ENCODE results near the gene RPUSD3.

Gene RPUSD3

GRCh38 chr3:9812870-9813483, 30.8 kb downstream of the RPUSD3 start:
- TF ChIP-seq YY1 (IDR thresholded peaks at IDR 0.05; ENCODE audit: low read depth) (no peak), ZBTB7A (IDR thresholded peaks at IDR 0.05; ENCODE audit: low read depth) (no peak), TEAD4 (IDR thresholded peaks at IDR 0.05) (no peak), MAX (IDR thresholded peaks at IDR 0.05) (no peak), NFIC (IDR thresholded peaks at IDR 0.05) (no peak), CEBPB (IDR thresholded peaks at IDR 0.05) (no peak), FOXM1 (IDR thresholded peaks at IDR 0.05; ENCODE audit: borderline replicate concordance, low read depth) (no peak), RAD21 (IDR thresholded peaks at IDR 0.05; ENCODE audit: low read depth) (no peak), TAF1 (IDR thresholded peaks at IDR 0.05; ENCODE audit: low read depth) (no peak)
- TF ChIP-seq, protein P1, sequence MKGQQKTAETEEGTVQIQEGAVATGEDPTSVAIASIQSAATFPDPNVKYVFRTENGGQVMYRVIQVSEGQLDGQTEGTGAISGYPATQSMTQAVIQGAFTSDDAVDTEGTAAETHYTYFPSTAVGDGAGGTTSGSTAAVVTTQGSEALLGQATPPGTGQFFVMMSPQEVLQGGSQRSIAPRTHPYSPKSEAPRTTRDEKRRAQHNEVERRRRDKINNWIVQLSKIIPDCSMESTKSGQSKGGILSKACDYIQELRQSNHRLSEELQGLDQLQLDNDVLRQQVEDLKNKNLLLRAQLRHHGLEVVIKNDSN (IDR thresholded peaks at IDR 0.05): no peak
- TF ChIP-seq, protein P2, sequence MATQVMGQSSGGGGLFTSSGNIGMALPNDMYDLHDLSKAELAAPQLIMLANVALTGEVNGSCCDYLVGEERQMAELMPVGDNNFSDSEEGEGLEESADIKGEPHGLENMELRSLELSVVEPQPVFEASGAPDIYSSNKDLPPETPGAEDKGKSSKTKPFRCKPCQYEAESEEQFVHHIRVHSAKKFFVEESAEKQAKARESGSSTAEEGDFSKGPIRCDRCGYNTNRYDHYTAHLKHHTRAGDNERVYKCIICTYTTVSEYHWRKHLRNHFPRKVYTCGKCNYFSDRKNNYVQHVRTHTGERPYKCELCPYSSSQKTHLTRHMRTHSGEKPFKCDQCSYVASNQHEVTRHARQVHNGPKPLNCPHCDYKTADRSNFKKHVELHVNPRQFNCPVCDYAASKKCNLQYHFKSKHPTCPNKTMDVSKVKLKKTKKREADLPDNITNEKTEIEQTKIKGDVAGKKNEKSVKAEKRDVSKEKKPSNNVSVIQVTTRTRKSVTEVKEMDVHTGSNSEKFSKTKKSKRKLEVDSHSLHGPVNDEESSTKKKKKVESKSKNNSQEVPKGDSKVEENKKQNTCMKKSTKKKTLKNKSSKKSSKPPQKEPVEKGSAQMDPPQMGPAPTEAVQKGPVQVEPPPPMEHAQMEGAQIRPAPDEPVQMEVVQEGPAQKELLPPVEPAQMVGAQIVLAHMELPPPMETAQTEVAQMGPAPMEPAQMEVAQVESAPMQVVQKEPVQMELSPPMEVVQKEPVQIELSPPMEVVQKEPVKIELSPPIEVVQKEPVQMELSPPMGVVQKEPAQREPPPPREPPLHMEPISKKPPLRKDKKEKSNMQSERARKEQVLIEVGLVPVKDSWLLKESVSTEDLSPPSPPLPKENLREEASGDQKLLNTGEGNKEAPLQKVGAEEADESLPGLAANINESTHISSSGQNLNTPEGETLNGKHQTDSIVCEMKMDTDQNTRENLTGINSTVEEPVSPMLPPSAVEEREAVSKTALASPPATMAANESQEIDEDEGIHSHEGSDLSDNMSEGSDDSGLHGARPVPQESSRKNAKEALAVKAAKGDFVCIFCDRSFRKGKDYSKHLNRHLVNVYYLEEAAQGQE (IDR thresholded peaks at IDR 0.05; ENCODE audit: low read depth): no peak

GRCh38 chr3:9810846-9811245, 33.0 kb downstream of the RPUSD3 start:
- no peak for TF ChIP-seq EGR1 (IDR thresholded peaks at IDR 0.05)
- no peak for TF ChIP-seq CREB1 (IDR thresholded peaks at IDR 0.05; ENCODE audit: low read depth)
- no peak for TF ChIP-seq FOXM1 (IDR thresholded peaks at IDR 0.05; ENCODE audit: borderline replicate concordance, low read depth)
- TF ChIP-seq, protein P1 (IDR thresholded peaks at IDR 0.05): no peak

DNA sequence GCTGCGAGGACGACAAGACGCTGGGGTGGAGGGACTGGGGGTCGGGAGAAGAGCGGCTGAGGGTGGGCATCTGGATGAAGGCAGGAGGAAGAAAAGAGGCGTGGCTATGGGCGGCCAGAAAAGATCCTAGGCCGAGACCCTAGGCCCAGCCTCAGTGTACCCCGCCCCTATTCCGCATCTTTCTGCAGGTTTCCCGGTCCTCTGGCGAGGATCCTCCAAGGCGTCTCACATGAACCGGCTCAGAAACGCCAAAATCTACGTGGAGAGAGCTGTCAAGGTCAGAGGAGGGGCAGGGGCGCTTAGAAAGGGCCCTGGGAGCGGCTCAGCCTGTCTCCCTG, 33.4 kb downstream of the RPUSD3 start:
- TF ChIP-seq CEBPB (IDR thresholded peaks at IDR 0.05) (no peak), TAF1 (IDR thresholded peaks at IDR 0.05; ENCODE audit: low read depth) (no peak), TEAD4 (IDR thresholded peaks at IDR 0.05) (no peak), EGR1 (IDR thresholded peaks at IDR 0.05) (no peak), CREB1 (IDR thresholded peaks at IDR 0.05; ENCODE audit: low read depth) (no peak), RAD21 (IDR thresholded peaks at IDR 0.05; ENCODE audit: low read depth) (no peak), TCF12 (IDR thresholded peaks at IDR 0.05; ENCODE audit: low read depth) (no peak)
- TF ChIP-seq, protein P2 (IDR thresholded peaks at IDR 0.05; ENCODE audit: low read depth): no peak

DNA sequence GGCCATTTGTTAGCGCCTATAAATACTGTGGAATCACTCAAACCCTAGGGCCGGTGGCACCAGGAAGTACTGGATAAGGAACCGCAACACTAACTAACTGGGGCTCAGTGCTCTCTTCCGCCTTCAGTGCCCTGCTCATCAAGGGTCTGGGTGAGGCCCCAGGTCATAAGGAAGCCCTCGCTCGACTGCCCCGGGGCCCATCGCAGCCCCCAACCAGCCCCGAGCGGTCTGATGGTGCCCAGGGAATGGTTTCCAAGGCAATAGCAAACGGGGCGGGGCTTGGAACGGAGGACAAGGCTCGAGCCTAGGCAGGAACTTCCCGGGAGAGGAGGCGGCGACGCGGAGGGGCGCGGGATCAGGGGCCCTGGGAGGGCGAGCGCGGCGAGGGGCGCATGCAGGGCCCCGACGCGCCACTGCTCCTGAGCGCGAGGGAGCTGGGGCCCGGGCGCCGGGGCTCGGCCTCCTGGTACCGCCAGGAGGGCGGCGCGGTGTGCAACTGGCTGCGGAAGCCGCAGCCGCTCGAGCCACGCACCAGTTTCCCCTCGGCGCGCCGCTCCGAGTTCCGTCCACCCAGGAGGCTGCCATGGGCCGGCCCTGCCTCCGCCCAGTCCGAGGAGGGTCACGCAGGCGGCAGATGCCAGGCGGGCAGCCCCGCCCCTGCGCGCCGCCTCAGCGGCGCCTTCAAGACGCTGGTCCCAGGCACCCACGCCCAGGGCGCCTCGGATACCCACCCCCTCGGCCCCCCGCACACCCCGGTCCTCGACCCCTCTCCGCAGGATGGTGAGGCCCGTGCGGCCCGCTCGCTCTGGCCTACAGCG, 34.0 kb downstream of the RPUSD3 start, which contains the start of gene TTLL3:
Gene TTLL3 (plus strand): TSS at position 648 of the 818 bp plus-strand sequence. CDS start 400 bp downstream, outside the sequence.
- TF ChIP-seq, protein P1 (IDR thresholded peaks at IDR 0.05): 0 out of 2 replicates have a peak, but pooled peaks have one; percentile 17
- no peak for TF ChIP-seq FOXM1 (IDR thresholded peaks at IDR 0.05; ENCODE audit: borderline replicate concordance, low read depth)
- TF ChIP-seq, protein P2 (IDR thresholded peaks at IDR 0.05; ENCODE audit: low read depth): 0 out of 2 replicates have a peak, but pooled peaks have one; percentile 7
- 0 out of 2 replicates have a peak, but pooled peaks have one; percentile 18 for TF ChIP-seq EGR1 (IDR thresholded peaks at IDR 0.05)
- no peak for TF ChIP-seq CREB1 (IDR thresholded peaks at IDR 0.05; ENCODE audit: low read depth)
- TF ChIP-seq ZBTB7A (IDR thresholded peaks at IDR 0.05; ENCODE audit: low read depth): peak; percentile 84
- TF ChIP-seq TEAD4 (IDR thresholded peaks at IDR 0.05): no peak
- 0 out of 2 replicates have a peak, but pooled peaks have one; percentile 26 for TF ChIP-seq EP300 (IDR thresholded peaks at IDR 0.05; ENCODE audit: borderline replicate concordance)
- no peak for TF ChIP-seq CEBPB (IDR thresholded peaks at IDR 0.05)
- peak; percentile 57; the same call in 1 of the 2 replicates for TF ChIP-seq TAF1 (IDR thresholded peaks at IDR 0.05; ENCODE audit: low read depth)
- TF ChIP-seq YY1 (IDR thresholded peaks at IDR 0.05; ENCODE audit: low read depth): peak; percentile 77
- no peak for TF ChIP-seq RAD21 (IDR thresholded peaks at IDR 0.05; ENCODE audit: low read depth)
- TF ChIP-seq MAX (IDR thresholded peaks at IDR 0.05): no peak
- TF ChIP-seq NFIC (IDR thresholded peaks at IDR 0.05): peak; percentile 8; the same call in 1 of the 2 replicates
- TF ChIP-seq TCF12 (IDR thresholded peaks at IDR 0.05; ENCODE audit: low read depth): no peak; the same call in 1 of the 2 replicates
